ENCODE measurements around the gene TMEM223. TPM values are rescaled to one million over a fixed set of nuclear protein-coding genes. Genes with fewer than 3 reads are reported as not detected.
"Not testable (repeated sequence)": the region's sequence is repeated elsewhere in the genome, so short reads cannot be mapped to it uniquely, and the experiment has no call there.

TMEM223 gene
- polyA plus RNA-seq, 2 donors: 13.8 to 19.7 TPM

DNA sequence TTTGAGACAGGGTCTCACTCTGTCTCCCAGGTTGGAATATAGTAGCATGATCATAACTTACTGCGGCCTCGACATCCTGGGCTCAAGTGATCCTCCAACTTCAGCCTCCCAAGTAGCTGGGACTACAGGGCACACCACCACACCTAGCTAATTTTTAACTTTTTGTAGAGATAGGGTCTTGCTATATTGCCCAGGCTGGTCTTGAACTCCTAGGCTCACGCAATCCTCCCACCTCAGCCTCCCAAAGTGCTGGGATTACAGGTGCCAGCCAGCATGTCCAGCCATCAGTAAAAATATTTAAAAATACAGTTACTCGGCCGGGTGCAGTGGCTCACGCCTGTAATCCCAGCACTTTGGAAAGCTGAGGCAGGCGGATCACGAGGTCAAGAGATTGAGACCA is 36.3 kb upstream of the TMEM223 start:
- H3K4me3 ChIP-seq (ENCODE audit: low read depth in 1 of 2, low read length in 2 of 2); H3K27ac ChIP-seq (ENCODE audit: low read depth in 2 of 2, low read length in 1 of 2); H3K4me1 ChIP-seq (ENCODE audit: control insufficient read depth in 2 of 2, insufficient read depth in 2 of 2, low read length in 1 of 2); H3K27me3 ChIP-seq (ENCODE audit: control insufficient read depth in 1 of 2, insufficient read depth in 2 of 2, low read length in 2 of 2); H3K9me3 ChIP-seq (ENCODE audit: control insufficient read depth in 2 of 2, insufficient read depth in 1 of 2, low read depth in 1 of 2, low read length in 1 of 2): not testable (repeated sequence)
- peaks cover 21 to 25% of the 10 kb centered on the region in 2 donors for H3K36me3 ChIP-seq (ENCODE audit: control insufficient read depth in 2 of 2, insufficient read depth in 2 of 2, low read length in 1 of 2)
- WGBS, 2 donors: 96% methylated on average over 8 of the region's 8 CpGs

DNA sequence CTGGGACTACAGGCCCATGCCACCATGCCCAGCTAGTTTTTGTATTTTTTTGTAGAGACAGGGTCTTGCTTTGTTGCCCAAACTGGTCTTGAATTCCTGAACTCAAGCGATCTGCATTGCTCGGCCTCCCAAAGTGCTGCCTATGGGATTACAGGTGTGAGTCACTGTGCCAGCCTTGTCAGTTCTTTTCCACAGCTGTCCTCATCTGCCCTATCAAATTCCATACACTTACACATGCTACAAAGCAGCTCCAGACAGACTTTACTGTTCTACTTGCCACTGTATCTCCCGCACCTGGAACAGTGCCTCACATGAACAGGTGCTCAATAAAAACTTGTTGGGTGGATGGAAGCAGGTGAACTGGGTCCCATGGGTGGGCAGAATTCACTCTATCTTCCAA is 31.9 kb upstream of the TMEM223 start:
- Histone ChIP-seq H3K36me3 (ENCODE audit: control insufficient read depth in 2 of 2, insufficient read depth in 2 of 2, low read length in 1 of 2) (peaks cover 21 to 33% of the 10 kb centered on the region in 2 donors), H3K27ac (ENCODE audit: low read depth in 2 of 2, low read length in 1 of 2) (no peak overlapping the region), H3K4me3 (ENCODE audit: low read depth in 1 of 2, low read length in 2 of 2) (no peak overlapping the region), H3K9me3 (ENCODE audit: control insufficient read depth in 2 of 2, insufficient read depth in 1 of 2, low read depth in 1 of 2, low read length in 1 of 2) (no peaks in the 10 kb centered on the region), H3K4me1 (ENCODE audit: control insufficient read depth in 2 of 2, insufficient read depth in 2 of 2, low read length in 1 of 2) (no peaks in the 10 kb centered on the region), H3K27me3 (ENCODE audit: control insufficient read depth in 1 of 2, insufficient read depth in 2 of 2, low read length in 2 of 2) (no peaks in the 10 kb centered on the region)
- WGBS, 2 donors: 91 to 92% methylated on average over 3 of the region's 3 CpGs

DNA sequence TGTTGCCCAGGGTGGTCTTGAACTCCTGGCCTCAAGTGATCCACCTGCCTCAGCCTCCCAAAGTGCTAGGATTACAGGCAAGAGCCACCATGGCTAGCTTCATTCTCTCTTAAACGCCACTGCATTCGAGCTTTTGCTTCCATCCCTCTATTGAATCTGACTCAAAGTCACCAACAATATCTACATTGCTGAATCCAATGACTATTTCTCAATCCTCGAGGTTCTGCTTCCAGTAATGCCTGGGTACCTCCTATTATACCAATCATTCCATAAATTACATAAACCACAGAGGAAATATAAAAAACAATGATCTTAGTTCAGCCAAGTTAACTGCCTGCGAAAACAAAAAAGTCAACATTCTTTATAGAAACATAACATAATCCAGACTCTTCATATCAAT is 25.3 kb upstream of the TMEM223 start:
- Histone ChIP-seq H3K27me3 (ENCODE audit: control insufficient read depth in 1 of 2, insufficient read depth in 2 of 2, low read length in 2 of 2) (no peaks in the 10 kb centered on the region), H3K4me1 (ENCODE audit: control insufficient read depth in 2 of 2, insufficient read depth in 2 of 2, low read length in 1 of 2) (no peaks in the 10 kb centered on the region), H3K27ac (ENCODE audit: low read depth in 2 of 2, low read length in 1 of 2) (no peak overlapping the region), H3K4me3 (ENCODE audit: low read depth in 1 of 2, low read length in 2 of 2) (no peak overlapping the region), H3K36me3 (ENCODE audit: control insufficient read depth in 2 of 2, insufficient read depth in 2 of 2, low read length in 1 of 2) (peaks cover 0 to 5% of the 10 kb centered on the region in 2 donors), H3K9me3 (ENCODE audit: control insufficient read depth in 2 of 2, insufficient read depth in 1 of 2, low read depth in 1 of 2, low read length in 1 of 2) (no peaks in the 10 kb centered on the region)
- 89 to 90% methylated on average over 4 of the region's 4 CpGs for WGBS, 2 donors

DNA sequence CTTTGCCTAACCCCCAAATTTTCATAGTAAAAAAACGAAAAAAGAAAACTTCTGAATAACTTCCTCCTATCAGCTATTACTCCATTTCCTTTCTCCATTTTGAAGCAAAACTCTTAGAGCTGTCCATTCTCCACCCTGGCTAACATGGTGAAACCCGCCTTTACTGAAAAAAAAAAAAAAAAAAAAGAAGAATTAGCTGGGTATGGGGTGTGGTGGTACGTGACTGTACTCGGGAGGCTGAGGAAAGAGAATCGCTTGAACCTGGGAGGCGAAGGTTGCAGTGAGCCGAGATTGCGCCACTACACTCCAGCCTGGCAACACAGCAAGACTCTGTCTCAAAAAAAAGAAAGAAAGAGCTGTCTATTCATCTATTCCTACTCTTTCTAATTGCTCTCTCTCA is 24.8 kb upstream of the TMEM223 start:
- Histone ChIP-seq H3K9me3 (ENCODE audit: control insufficient read depth in 2 of 2, insufficient read depth in 1 of 2, low read depth in 1 of 2, low read length in 1 of 2) (no peaks in the 10 kb centered on the region), H3K36me3 (ENCODE audit: control insufficient read depth in 2 of 2, insufficient read depth in 2 of 2, low read length in 1 of 2) (peaks cover 0 to 2% of the 10 kb centered on the region in 2 donors), H3K4me3 (ENCODE audit: low read depth in 1 of 2, low read length in 2 of 2) (no peak overlapping the region), H3K27ac (ENCODE audit: low read depth in 2 of 2, low read length in 1 of 2) (no peak overlapping the region), H3K27me3 (ENCODE audit: control insufficient read depth in 1 of 2, insufficient read depth in 2 of 2, low read length in 2 of 2) (no peaks in the 10 kb centered on the region), H3K4me1 (ENCODE audit: control insufficient read depth in 2 of 2, insufficient read depth in 2 of 2, low read length in 1 of 2) (no peaks in the 10 kb centered on the region)
- 81 to 83% methylated on average over 8 of the region's 8 CpGs for WGBS, 2 donors

DNA sequence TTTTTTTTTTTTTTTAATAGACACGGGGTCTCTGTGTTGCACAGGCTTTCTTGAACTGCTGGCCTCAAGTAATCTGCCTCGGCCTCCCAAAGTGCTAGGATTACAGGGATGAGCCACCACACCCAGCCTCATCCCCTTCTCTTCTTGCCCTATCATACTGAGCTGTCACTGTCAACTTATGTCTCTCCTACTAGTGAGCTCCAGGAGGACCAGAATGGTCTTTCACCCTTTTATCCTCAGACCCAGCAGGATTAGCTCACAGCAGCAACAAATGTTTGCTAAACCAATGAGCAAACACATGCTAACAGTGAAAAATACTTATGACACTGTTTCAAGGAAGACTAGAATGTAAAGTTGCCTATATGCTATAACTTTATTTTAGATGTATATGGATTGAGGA is 19.9 kb upstream of the TMEM223 start:
- Histone ChIP-seq H3K4me3 (ENCODE audit: low read depth in 1 of 2, low read length in 2 of 2) (no peak overlapping the region), H3K27ac (ENCODE audit: low read depth in 2 of 2, low read length in 1 of 2) (no peak overlapping the region), H3K36me3 (ENCODE audit: control insufficient read depth in 2 of 2, insufficient read depth in 2 of 2, low read length in 1 of 2) (no peaks in the 10 kb centered on the region), H3K4me1 (ENCODE audit: control insufficient read depth in 2 of 2, insufficient read depth in 2 of 2, low read length in 1 of 2) (peaks cover 0 to 2% of the 10 kb centered on the region in 2 donors), H3K9me3 (ENCODE audit: control insufficient read depth in 2 of 2, insufficient read depth in 1 of 2, low read depth in 1 of 2, low read length in 1 of 2) (no peaks in the 10 kb centered on the region), H3K27me3 (ENCODE audit: control insufficient read depth in 1 of 2, insufficient read depth in 2 of 2, low read length in 2 of 2) (no peaks in the 10 kb centered on the region)
- 68 to 79% methylated on average over 2 of the region's 2 CpGs for WGBS, 2 donors

DNA sequence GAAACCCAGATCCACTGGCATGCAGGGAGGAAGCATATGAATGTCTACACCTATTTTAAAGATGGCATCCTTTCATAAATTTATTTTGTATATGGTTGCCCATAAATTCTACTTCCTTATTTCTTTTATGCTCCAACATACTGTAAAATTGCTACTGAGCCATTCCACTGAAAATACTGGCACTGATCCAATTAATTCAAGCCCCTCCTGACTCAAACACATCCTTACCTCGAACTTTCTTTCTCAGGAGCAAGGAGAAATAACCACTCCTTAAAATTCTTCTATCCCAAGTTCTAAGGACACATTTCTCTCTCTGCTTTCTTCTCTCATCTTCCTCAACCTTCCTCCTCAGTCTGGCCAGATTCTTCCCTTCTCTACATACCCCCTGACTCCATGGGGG is 18.9 kb upstream of the TMEM223 start:
- H3K27me3 ChIP-seq (ENCODE audit: control insufficient read depth in 1 of 2, insufficient read depth in 2 of 2, low read length in 2 of 2): no peaks in the 10 kb centered on the region
- no peaks in the 10 kb centered on the region for H3K36me3 ChIP-seq (ENCODE audit: control insufficient read depth in 2 of 2, insufficient read depth in 2 of 2, low read length in 1 of 2)
- H3K9me3 ChIP-seq (ENCODE audit: control insufficient read depth in 2 of 2, insufficient read depth in 1 of 2, low read depth in 1 of 2, low read length in 1 of 2): no peaks in the 10 kb centered on the region
- WGBS, 2 donors: 25 to 44% methylated on average over 1 of the region's 1 CpG
- H3K4me1 ChIP-seq (ENCODE audit: control insufficient read depth in 2 of 2, insufficient read depth in 2 of 2, low read length in 1 of 2): peaks cover 0 to 9% of the 10 kb centered on the region in 2 donors
- H3K27ac ChIP-seq (ENCODE audit: low read depth in 2 of 2, low read length in 1 of 2): no peak overlapping the region
- no peak overlapping the region for H3K4me3 ChIP-seq (ENCODE audit: low read depth in 1 of 2, low read length in 2 of 2)

DNA sequence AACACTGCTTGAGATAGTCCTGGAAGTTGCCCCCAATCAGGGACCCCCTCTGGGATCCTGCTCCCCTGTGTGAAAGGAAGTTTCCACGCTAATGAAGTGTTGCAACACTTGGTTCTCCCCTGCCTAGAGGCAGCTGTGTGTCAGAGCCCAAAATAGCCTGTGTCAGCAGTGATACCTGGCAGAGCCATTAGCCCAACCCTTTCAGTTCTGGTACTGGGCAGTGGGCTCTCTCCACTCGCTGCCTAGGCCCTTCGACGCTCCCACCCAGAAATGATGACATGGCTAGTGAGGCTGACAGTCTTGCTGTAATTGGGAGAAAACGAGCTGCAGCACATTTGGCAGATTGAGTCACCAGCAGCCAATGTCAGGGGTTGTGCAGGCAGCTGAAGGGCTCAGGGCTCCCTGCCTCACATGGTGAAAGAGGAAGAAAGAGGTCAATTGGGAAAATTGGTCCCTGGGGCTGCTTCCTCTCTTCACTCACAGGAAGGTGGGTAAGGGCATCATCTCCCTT is 14.9 kb upstream of the TMEM223 start:
- Histone ChIP-seq H3K27ac (ENCODE audit: low read depth in 2 of 2, low read length in 1 of 2) (peak overlapping the region; percentile 83 to 92), H3K4me1 (ENCODE audit: control insufficient read depth in 2 of 2, insufficient read depth in 2 of 2, low read length in 1 of 2) (peaks cover 0 to 9% of the 10 kb centered on the region in 2 donors), H3K4me3 (ENCODE audit: low read depth in 1 of 2, low read length in 2 of 2) (no peak overlapping the region), H3K36me3 (ENCODE audit: control insufficient read depth in 2 of 2, insufficient read depth in 2 of 2, low read length in 1 of 2) (peaks cover 4% of the 10 kb centered on the region in 2 donors), H3K27me3 (ENCODE audit: control insufficient read depth in 1 of 2, insufficient read depth in 2 of 2, low read length in 2 of 2) (no peaks in the 10 kb centered on the region), H3K9me3 (ENCODE audit: control insufficient read depth in 2 of 2, insufficient read depth in 1 of 2, low read depth in 1 of 2, low read length in 1 of 2) (no peaks in the 10 kb centered on the region)
- 45 to 60% methylated on average over 5 of the region's 5 CpGs for WGBS, 2 donors

DNA sequence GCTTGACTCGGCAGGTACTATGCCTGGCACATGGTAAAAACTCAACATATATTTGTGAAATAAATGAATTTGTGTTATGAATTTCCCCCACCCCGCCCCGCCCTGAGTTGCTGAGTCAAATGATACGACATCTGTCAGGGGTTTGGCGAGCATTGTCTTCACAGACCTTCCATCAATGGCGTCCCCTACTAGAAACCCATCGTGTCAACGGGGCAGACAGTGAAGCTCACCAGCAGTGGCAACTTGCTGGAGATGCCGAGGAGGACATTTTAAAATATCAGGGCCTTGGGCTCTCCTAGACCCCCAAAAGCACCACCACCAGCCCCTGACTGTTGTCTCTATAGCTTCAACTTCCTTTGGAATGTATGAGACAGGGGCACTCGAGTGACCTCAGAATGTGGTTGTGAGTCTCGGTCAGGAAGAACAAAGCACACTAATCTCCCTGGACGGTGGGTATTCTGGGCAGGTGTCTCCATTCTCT is 14.2 kb upstream of the TMEM223 start:
- Histone ChIP-seq H3K27me3 (ENCODE audit: control insufficient read depth in 1 of 2, insufficient read depth in 2 of 2, low read length in 2 of 2) (no peaks in the 10 kb centered on the region), H3K27ac (ENCODE audit: low read depth in 2 of 2, low read length in 1 of 2) (peak overlapping the region; percentile 92 to 94), H3K36me3 (ENCODE audit: control insufficient read depth in 2 of 2, insufficient read depth in 2 of 2, low read length in 1 of 2) (peaks cover 6 to 11% of the 10 kb centered on the region in 2 donors), H3K9me3 (ENCODE audit: control insufficient read depth in 2 of 2, insufficient read depth in 1 of 2, low read depth in 1 of 2, low read length in 1 of 2) (no peaks in the 10 kb centered on the region), H3K4me3 (ENCODE audit: low read depth in 1 of 2, low read length in 2 of 2) (peak overlapping the region; percentile 80 to 91), H3K4me1 (ENCODE audit: control insufficient read depth in 2 of 2, insufficient read depth in 2 of 2, low read length in 1 of 2) (peaks cover 0 to 9% of the 10 kb centered on the region in 2 donors)
- WGBS, 2 donors: 18 to 21% methylated on average over 12 of the region's 12 CpGs

DNA sequence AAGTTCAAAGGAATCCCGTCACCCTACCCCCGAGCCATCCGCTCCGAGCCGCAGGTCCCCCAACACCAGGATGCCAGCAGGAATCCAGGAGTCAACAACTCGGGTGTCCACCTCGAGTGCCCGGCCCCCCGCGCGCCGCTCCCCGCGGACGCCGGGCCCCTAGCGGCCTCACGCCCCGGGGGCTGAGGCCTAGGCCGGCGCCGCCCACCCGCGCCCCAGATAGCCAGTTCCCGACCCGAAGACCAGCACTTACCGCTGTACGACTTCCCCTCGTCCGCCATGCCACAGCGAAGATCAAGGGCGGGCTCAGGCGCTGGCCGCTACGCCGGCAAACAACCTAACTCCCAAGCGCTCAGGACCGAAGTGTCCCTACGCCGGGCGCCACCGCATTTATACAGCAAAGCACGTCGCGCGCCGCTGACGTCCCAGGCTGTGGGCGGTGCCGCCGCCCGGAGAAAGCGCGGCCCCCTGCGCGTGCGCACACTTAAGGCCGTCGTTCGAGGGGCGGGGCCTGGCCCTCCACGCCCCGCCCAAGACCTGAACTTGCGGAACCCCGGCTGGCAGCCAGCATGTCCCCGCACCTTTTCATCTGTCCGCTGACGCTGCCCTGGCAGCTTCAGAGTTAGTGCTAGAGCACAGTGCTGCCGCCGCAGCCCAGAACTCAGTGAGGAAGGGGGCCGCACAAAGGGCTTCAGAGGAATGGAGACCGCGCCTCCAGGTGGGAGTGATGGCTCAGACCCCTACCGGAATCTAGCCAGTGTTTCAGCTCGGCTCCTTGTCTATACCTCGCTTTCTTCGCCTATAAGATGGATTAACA is 13.5 kb upstream of the TMEM223 start, which contains the start of gene NXF1:
NXF1 (minus strand) TSS at position 365 of the 817 bp plus-strand sequence; CDS start at position 281, 84 bp downstream.
- no peaks in the 10 kb centered on the region for H3K9me3 ChIP-seq (ENCODE audit: control insufficient read depth in 2 of 2, insufficient read depth in 1 of 2, low read depth in 1 of 2, low read length in 1 of 2)
- peak within 1 kb of the TSS; percentile 92 to 95 for H3K27ac ChIP-seq (ENCODE audit: low read depth in 2 of 2, low read length in 1 of 2)
- peaks cover 7 to 15% of the 10 kb centered on the region in 2 donors for H3K36me3 ChIP-seq (ENCODE audit: control insufficient read depth in 2 of 2, insufficient read depth in 2 of 2, low read length in 1 of 2)
- peak within 1 kb of the TSS; percentile 80 to 91 for H3K4me3 ChIP-seq (ENCODE audit: low read depth in 1 of 2, low read length in 2 of 2)
- H3K27me3 ChIP-seq (ENCODE audit: control insufficient read depth in 1 of 2, insufficient read depth in 2 of 2, low read length in 2 of 2): no peaks in the 10 kb centered on the region
- H3K4me1 ChIP-seq (ENCODE audit: control insufficient read depth in 2 of 2, insufficient read depth in 2 of 2, low read length in 1 of 2): peaks cover 0 to 9% of the 10 kb centered on the region in 2 donors
- 0 to 1% methylated on average over 74 to 77 of the region's 77 CpGs for WGBS, 2 donors
